ENCODE results near the gene CEP112. TPM values are rescaled to one million over a fixed set of nuclear protein-coding genes. Genes with fewer than 3 reads are reported as not detected.

CEP112 gene
- total and polyA plus RNA-seq, 2 of the 8 experiments (the other 6 are each of a cell fraction or from before 2014, with no cell fraction given), result 0.62 to 3.1 TPM

DNA sequence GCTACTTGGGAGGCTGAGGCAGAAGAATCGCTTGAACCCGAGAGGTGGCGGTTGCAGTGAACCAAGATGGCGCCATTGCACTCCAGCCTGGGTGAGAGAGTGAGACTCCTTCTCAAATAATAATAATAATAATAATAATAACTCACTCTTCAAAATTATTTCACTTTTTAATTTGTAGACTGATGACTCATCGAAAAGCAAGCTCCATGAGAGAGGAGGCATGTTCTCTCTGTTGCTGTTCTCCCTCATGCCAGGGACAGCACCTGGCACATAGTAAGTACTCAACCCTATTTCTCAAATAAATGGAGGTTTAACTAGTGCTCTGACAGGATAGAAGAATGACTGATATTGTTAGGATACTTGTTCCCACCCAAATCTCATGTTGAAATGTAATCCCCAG is 265.3 kb downstream of the CEP112 start:
- H3K14ac ChIP-seq (ENCODE audit: insufficient read length), result no peak overlapping the region
- POLR2A ChIA-PET (ENCODE audit: partially characterized antibody), result interaction anchor here (0.6 kb wide), 1 partner anchor 395 kb away, joined by 3 read pairs; no protein-coding TSS in a partner anchor
- no peak overlapping the region for H3K4me3 ChIP-seq (ENCODE audit: extremely low read depth in 1 of 4, insufficient read depth in 2 of 4, low read depth in 3 of 4, low read length in 4 of 4)
- H3K79me2 ChIP-seq (ENCODE audit: control insufficient read depth in 1 of 2, insufficient read depth in 2 of 2, low read length in 2 of 2), result no peaks in the 10 kb centered on the region
- H3K79me1 ChIP-seq (ENCODE audit: low read depth, low read length), result no peaks in the 10 kb centered on the region
- H3K9me3 ChIP-seq (ENCODE audit: insufficient read depth in 2 of 2, low read depth in 1 of 2, low read length in 1 of 2), result no peaks in the 10 kb centered on the region
- no peak overlapping the region for H4K91ac ChIP-seq (replicated peaks; ENCODE audit: insufficient read length, low read length)
- DNase-seq (ENCODE audit: low read depth in 1 of 2, low spot score in 2 of 2), result no peak
- 96% methylated on average over 5 of the region's 5 CpGs; no CpG with 5 or more reads in 1 of the 2 experiments for WGBS, 2 experiments (ENCODE audit: extremely low coverage in 1 of 2, insufficient coverage in 1 of 2, insufficient read length in 1 of 2, insufficient replicate concordance in 2 of 2, low coverage in 1 of 2, low lambda C conversion rate in 2 of 2, missing lambda C conversion rate in 1 of 2)
- no peak overlapping the region for H2BK12ac ChIP-seq (ENCODE audit: low read depth, low read length)
- no peak overlapping the region for H3K9ac ChIP-seq (replicated peaks in 1 of 4; ENCODE audit: extremely low read depth in 1 of 4, low read depth in 3 of 4, low read length in 3 of 4)
- no peaks in the 10 kb centered on the region for H4K20me1 ChIP-seq (replicated peaks in 1 of 2; ENCODE audit: control insufficient read depth in 1 of 2, insufficient read depth in 2 of 2, low read length in 2 of 2)
- CTCF ChIA-PET (ENCODE audit: partially characterized antibody), result interaction anchor here (1.1 to 1.2 kb wide), 2 partner anchors 9 to 15 kb away, joined by 3 to 4 read pairs; no protein-coding TSS in a partner anchor
- H2BK20ac ChIP-seq (ENCODE audit: low read length), result no peak overlapping the region
- H4K5ac ChIP-seq (ENCODE audit: insufficient read length, low read depth, low read length), result no peak overlapping the region
- H3K4me1 ChIP-seq (replicated peaks in 1 of 4; ENCODE audit: control insufficient read depth in 3 of 4, insufficient read depth in 4 of 4, low read length in 3 of 4), result no peaks in the 10 kb centered on the region
- no peaks in the 10 kb centered on the region for H3K36me3 ChIP-seq (ENCODE audit: control insufficient read depth in 2 of 4, insufficient read depth in 4 of 4, low read length in 3 of 4)
- no peaks in the 10 kb centered on the region for H3K27me3 ChIP-seq (replicated peaks in 1 of 4; ENCODE audit: control insufficient read depth in 3 of 4, extremely low read depth in 1 of 4, insufficient read depth in 3 of 4, low read length in 3 of 4)
- H4K8ac ChIP-seq (ENCODE audit: extremely low read depth, insufficient read depth, low read length), result no peak overlapping the region
- H2BK120ac ChIP-seq (replicated peaks; ENCODE audit: low read depth, low read length), result no peak overlapping the region
- H2BK5ac ChIP-seq (ENCODE audit: low read depth, low read length), result no peak overlapping the region
- H3K56ac ChIP-seq (replicated peaks; ENCODE audit: insufficient read length, low read depth, low read length), result no peak overlapping the region
- H3K27ac ChIP-seq (ENCODE audit: low read depth, low read length), result no peak overlapping the region
- H3K4me2 ChIP-seq (ENCODE audit: insufficient read depth in 1 of 2, low read depth in 2 of 2, low read length in 2 of 2), result no peak overlapping the region
- no peaks in the 10 kb centered on the region for H3K23me2 ChIP-seq (ENCODE audit: low read depth, low read length)
- H2AFZ ChIP-seq (ENCODE audit: low read length), result no peak overlapping the region
- no peak overlapping the region for H3K4ac ChIP-seq (replicated peaks; ENCODE audit: insufficient read length, low read depth, low read length)
- FAIRE-seq, result no peak
- H3K23ac ChIP-seq (ENCODE audit: insufficient read length), result no peak overlapping the region
- no peak overlapping the region for H2AK5ac ChIP-seq (ENCODE audit: low read depth, low read length)
- no peak overlapping the region for H3K18ac ChIP-seq (ENCODE audit: extremely low read depth, low read length)
- no peak overlapping the region for H2BK15ac ChIP-seq (ENCODE audit: low read length)
- 0 out of 2 replicates have a peak, but pooled peaks have one; percentile 18 for TF ChIP-seq MAFK (IDR thresholded peaks at IDR 0.05; ENCODE audit: low read depth, low read length)
- no peak for TF ChIP-seq MAX (IDR thresholded peaks at IDR 0.05)

Data from H1 (cell line).